ENCODE measurements around the gene LRMDA. TPM values are rescaled to one million over a fixed set of nuclear protein-coding genes. Genes with fewer than 3 reads are reported as not detected.

LRMDA gene
- total and polyA plus RNA-seq, 2 of the 13 experiments (the other 11 are each of a cell fraction or from before 2014, with no cell fraction given) = 13.4 to 22.0 TPM

DNA sequence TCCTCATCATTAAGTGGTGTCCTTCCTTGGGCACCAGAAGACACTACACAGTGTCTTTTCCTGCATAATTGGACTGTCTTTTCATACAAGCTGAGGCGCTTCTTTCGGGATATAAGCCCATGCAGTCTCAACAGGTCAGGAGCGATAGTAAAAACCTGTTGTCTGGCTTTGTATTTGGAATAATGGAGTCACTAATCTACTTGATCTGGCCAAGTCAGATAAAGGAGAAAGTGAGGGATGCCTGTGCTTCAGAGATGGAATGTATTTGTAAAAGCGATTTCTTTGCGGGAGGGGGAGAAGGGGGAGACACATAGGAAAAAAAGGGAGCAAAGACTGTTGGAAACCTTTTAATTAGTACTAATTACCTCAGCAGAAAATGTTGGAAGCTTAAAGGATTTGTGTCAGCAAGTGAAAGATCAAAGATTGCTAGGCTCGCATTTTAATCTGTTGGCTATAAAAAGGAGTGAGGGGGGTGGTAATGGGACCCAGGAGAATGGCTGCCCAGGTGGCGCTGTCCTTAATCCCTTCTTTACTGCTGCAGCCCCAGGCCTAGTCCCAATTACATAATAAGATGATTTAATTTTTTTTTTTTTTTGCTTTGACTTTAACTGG is 581.4 kb downstream of the LRMDA start (continued):
- TF ChIP-seq, protein P1, sequence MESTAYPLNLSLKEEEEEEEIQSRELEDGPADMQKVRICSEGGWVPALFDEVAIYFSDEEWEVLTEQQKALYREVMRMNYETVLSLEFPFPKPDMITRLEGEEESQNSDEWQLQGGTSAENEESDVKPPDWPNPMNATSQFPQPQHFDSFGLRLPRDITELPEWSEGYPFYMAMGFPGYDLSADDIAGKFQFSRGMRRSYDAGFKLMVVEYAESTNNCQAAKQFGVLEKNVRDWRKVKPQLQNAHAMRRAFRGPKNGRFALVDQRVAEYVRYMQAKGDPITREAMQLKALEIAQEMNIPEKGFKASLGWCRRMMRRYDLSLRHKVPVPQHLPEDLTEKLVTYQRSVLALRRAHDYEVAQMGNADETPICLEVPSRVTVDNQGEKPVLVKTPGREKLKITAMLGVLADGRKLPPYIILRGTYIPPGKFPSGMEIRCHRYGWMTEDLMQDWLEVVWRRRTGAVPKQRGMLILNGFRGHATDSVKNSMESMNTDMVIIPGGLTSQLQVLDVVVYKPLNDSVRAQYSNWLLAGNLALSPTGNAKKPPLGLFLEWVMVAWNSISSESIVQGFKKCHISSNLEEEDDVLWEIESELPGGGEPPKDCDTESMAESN (CRISPR knock-in tag; conservative IDR thresholded peaks at IDR 0.05) = no peak
- TF ChIP-seq, protein P2, sequence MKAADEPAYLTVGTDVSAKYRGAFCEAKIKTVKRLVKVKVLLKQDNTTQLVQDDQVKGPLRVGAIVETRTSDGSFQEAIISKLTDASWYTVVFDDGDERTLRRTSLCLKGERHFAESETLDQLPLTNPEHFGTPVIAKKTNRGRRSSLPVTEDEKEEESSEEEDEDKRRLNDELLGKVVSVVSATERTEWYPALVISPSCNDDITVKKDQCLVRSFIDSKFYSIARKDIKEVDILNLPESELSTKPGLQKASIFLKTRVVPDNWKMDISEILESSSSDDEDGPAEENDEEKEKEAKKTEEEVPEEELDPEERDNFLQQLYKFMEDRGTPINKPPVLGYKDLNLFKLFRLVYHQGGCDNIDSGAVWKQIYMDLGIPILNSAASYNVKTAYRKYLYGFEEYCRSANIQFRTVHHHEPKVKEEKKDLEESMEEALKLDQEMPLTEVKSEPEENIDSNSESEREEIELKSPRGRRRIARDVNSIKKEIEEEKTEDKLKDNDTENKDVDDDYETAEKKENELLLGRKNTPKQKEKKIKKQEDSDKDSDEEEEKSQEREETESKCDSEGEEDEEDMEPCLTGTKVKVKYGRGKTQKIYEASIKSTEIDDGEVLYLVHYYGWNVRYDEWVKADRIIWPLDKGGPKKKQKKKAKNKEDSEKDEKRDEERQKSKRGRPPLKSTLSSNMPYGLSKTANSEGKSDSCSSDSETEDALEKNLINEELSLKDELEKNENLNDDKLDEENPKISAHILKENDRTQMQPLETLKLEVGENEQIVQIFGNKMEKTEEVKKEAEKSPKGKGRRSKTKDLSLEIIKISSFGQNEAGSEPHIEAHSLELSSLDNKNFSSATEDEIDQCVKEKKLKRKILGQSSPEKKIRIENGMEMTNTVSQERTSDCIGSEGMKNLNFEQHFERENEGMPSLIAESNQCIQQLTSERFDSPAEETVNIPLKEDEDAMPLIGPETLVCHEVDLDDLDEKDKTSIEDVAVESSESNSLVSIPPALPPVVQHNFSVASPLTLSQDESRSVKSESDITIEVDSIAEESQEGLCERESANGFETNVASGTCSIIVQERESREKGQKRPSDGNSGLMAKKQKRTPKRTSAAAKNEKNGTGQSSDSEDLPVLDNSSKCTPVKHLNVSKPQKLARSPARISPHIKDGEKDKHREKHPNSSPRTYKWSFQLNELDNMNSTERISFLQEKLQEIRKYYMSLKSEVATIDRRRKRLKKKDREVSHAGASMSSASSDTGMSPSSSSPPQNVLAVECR (CRISPR knock-in tag; IDR thresholded peaks at IDR 0.05; ENCODE audit: borderline replicate concordance) = no peak
- TF ChIP-seq ZNF101 (CRISPR knock-in tag; IDR thresholded peaks at IDR 0.05; ENCODE audit: borderline replicate concordance, low read depth) (no peak), MXI1 (IDR thresholded peaks at IDR 0.05; ENCODE audit: borderline replicate concordance, low read depth, low read length) (no peak), CBX1 (IDR thresholded peaks at IDR 0.05; ENCODE audit: low read depth) (no peak), NFKB2 (CRISPR knock-in tag; IDR thresholded peaks at IDR 0.05; ENCODE audit: borderline replicate concordance) (no peak)
- TF ChIP-seq, protein P3, sequence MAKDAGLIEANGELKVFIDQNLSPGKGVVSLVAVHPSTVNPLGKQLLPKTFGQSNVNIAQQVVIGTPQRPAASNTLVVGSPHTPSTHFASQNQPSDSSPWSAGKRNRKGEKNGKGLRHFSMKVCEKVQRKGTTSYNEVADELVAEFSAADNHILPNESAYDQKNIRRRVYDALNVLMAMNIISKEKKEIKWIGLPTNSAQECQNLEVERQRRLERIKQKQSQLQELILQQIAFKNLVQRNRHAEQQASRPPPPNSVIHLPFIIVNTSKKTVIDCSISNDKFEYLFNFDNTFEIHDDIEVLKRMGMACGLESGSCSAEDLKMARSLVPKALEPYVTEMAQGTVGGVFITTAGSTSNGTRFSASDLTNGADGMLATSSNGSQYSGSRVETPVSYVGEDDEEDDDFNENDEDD (CRISPR knock-in tag; IDR thresholded peaks at IDR 0.05; ENCODE audit: borderline replicate concordance) = no peak

Data from HepG2 (cell line).